K562 (cell line): ENCODE results near the gene SLC30A9. TPM values are rescaled to one million over a fixed set of nuclear protein-coding genes. Genes with fewer than 3 reads are reported as not detected.

Experiments
- ATAC-seq: fragments of 200-7000 bp; cut with Tn5 transposase; 3 replicates; pipeline ENCODE4 v1.9.1; 2020; ENCODE audit warnings: moderate library complexity
- BruUV-seq: library from RNA; stranded (reverse); fragments of 400-500 nt; replicated peaks from 2 replicates; lab custom pipeline; 2021; lab: Mats Ljungman, UMichigan
- CTCF ChIA-PET: fragments of 300-600 bp; formaldehyde crosslinking; extraction: SDS; loops from one replicate; lab custom pipeline; 2021; ENCODE audit warnings: low intra/inter-chr PET ratio; lab: Yijun Ruan, JAX
- POLR2A ChIA-PET: fragments of 300-600, 350-650 bp; sonication (Branson Sonifier 250); formaldehyde crosslinking; extraction: SDS; loops from one replicate; lab custom pipeline; 2021; ENCODE audit warnings: antibody characterized with exemption, inconsistent platforms; lab: Yijun Ruan, JAX
- DNase-seq, 4 experiments: peaks; one replicate each; pipeline versions ENCODE4 v3.0.0 to v3.0.0-alpha.2; 2011 to 2018; ENCODE audit warnings: low spot score in 3 of 4, mixed read lengths in 3 of 4; ENCODE audit errors: extremely low read depth in 1 of 4
- FAIRE-seq: peaks from 2 replicates; lab custom pipeline; 2011; peaks lifted over from hg19 to GRCh38; lab: Jason Lieb, UNC
- H2AFZ ChIP-seq: 2 replicates; pipeline ENCODE4 v1.6.0; 2011; ENCODE audit warnings: low read depth, low read length, control low read depth, inconsistent platforms
- H3K27ac ChIP-seq: fragments of 200-600 bp; 3 replicates; pipeline ENCODE4 v1.8.0; 2011; ENCODE audit warnings: low read depth, mild to moderate bottlenecking, control low read depth, inconsistent platforms, low read length, moderate library complexity, mixed read lengths; ENCODE audit errors: extremely low read depth
- H3K27me3 ChIP-seq, 2 experiments: fragments of 300-600 bp in 1 of 2; 2 replicates in 1 of 2; 3 replicates in 1 of 2; pipeline versions ENCODE4 v1.6.0 to v1.8.0; 2011; ENCODE audit warnings: inconsistent platforms in 2 of 2, low read length in 2 of 2, mild to moderate bottlenecking in 1 of 2, mixed read lengths in 1 of 2, moderate library complexity in 1 of 2; ENCODE audit not compliant: control insufficient read depth in 2 of 2, insufficient read depth in 2 of 2
- H3K36me3 ChIP-seq: fragments of 300-600 bp; 3 replicates; pipeline ENCODE4 v1.8.0; 2011; ENCODE audit warnings: mild to moderate bottlenecking, low read length, inconsistent platforms; ENCODE audit not compliant: control insufficient read depth, insufficient read depth
- H3K4me1 ChIP-seq, 2 experiments: fragments of 200-600 bp in 1 of 2; replicated peaks in 1 of 2; 2 replicates in 1 of 2; 3 replicates in 1 of 2; pipeline versions ENCODE4 v1.5.1 to v1.8.0; 2011; ENCODE audit warnings: inconsistent platforms in 2 of 2, low read length in 2 of 2, mild to moderate bottlenecking in 1 of 2, mixed read lengths in 1 of 2, moderate library complexity in 1 of 2; ENCODE audit not compliant: control insufficient read depth in 2 of 2, insufficient read depth in 2 of 2
- H3K4me2 ChIP-seq: 2 replicates; pipeline ENCODE4 v1.6.1; 2011; ENCODE audit warnings: low read length, control low read depth, inconsistent platforms, mixed read lengths; ENCODE audit not compliant: insufficient read depth
- H3K4me3 ChIP-seq: fragments of 200-600 bp; sonication (generic), shearing (Covaris generic); 2 replicates; pipeline ENCODE4 v1.5.1; 2016; ENCODE audit warnings: control low read depth, inconsistent platforms
- H3K79me2 ChIP-seq: fragments of 200-600 bp; 3 replicates; pipeline ENCODE4 v1.8.0; 2011; ENCODE audit warnings: low read length, inconsistent platforms; ENCODE audit not compliant: control insufficient read depth, insufficient read depth
- H3K9ac ChIP-seq, 2 experiments: 2 replicates each; pipeline versions ENCODE4 v1.6.0 to v1.6.1; 2011; ENCODE audit warnings: low read depth in 2 of 2, low read length in 2 of 2, control low read depth in 1 of 2, inconsistent platforms in 1 of 2, mild to moderate bottlenecking in 1 of 2, mixed read lengths in 1 of 2; ENCODE audit not compliant: insufficient read depth in 1 of 2
- H3K9me1 ChIP-seq: one replicate; pipeline ENCODE4 v1.6.0; 2011; ENCODE audit warnings: inconsistent platforms, mild to moderate bottlenecking, low read length, moderate library complexity; ENCODE audit not compliant: control insufficient read depth, insufficient read depth
- H3K9me3 ChIP-seq: replicated peaks from 2 replicates; pipeline ENCODE4 v1.5.1; 2011; ENCODE audit warnings: low read depth, low read length, inconsistent platforms; ENCODE audit not compliant: control insufficient read depth, insufficient read depth
- H4K20me1 ChIP-seq: replicated peaks from 2 replicates; pipeline ENCODE4 v1.6.1; 2011; ENCODE audit warnings: low read length, inconsistent platforms, mixed read lengths; ENCODE audit not compliant: control insufficient read depth, insufficient read depth
- PHF20 ChIP-seq: fragments of 450-650 bp; IDR thresholded peaks from 2 replicates; pipeline ENCODE4 v1.6.1; 2018; ENCODE audit not compliant: partially characterized antibody
- ZNF124 ChIP-seq: sonication (generic); formaldehyde crosslinking; IDR thresholded peaks from 2 replicates; pipeline ENCODE4 v1.8.1; 2022; ENCODE audit warnings: missing genetic modification reagents
- ZNF175 ChIP-seq: fragments of 200-800 bp; sonication (Bioruptor generic); IDR thresholded peaks from 2 replicates; pipeline ENCODE4 v1.6.1; 2016; ENCODE audit warnings: low read depth, mild to moderate bottlenecking, missing genetic modification characterization, missing compliant biosample characterization
- in situ Hi-C: fragments of 300-500 bp; cut with MboI; formaldehyde crosslinking; loops from 4 replicates; pipeline ENCODE4 v1.15.0; 2018; ENCODE audit warnings: inconsistent platforms, mixed read lengths
- intact Hi-C: fragments of 100-400 bp; cut with micrococcal nuclease; formaldehyde crosslinking; loops from 2 replicates; pipeline ENCODE4 v1.14.2; 2022
- polyA plus RNA-seq, 8 experiments: library from polyadenylated mRNA; depleted of rRNA in 4 of 8; stranded (reverse) in 5 of 8; unstranded in 3 of 8; fragments of >200 nt; fragmentation: Nextera tagmentation in 2 of 8; fragmentation: Illumina TruSeq in 1 of 8; extraction: Ambion mirVana in 2 of 8; extraction: Trizol in 1 of 8; gene quantifications; 2 replicates each; pipeline versions ENCODE4 v1.2.1 to v1.2.3, GENCODE V29; 2011 to 2014; ENCODE audit warnings: inconsistent platforms in 1 of 8, missing spikeins in 1 of 8
- total RNA-seq, 7 experiments: library from RNA; depleted of rRNA in 6 of 7; stranded (reverse); fragments of >200 nt in 6 of 7; fragmentation: Illumina TruSeq in 2 of 7; extraction: Trizol in 2 of 7; gene quantifications; 2 replicates each; pipeline versions ENCODE4 v1.2.1 to v1.2.3, GENCODE V29; 2011 to 2021; ENCODE audit warnings: low replicate concordance in 1 of 7
- TF ChIP-seq, protein P1 (sequence below): fragments of 200-800 bp; sonication (Bioruptor generic); IDR thresholded peaks from 2 replicates; pipeline ENCODE4 v1.6.1; 2017; ENCODE audit warnings: missing genetic modification characterization, missing compliant biosample characterization

Gene SLC30A9
- total and polyA plus RNA-seq, 9 of the 15 experiments (the other 6 are each of a cell fraction or from before 2014, with no cell fraction given) = 14.7 to 73.5 (median 51.6) TPM

DNA sequence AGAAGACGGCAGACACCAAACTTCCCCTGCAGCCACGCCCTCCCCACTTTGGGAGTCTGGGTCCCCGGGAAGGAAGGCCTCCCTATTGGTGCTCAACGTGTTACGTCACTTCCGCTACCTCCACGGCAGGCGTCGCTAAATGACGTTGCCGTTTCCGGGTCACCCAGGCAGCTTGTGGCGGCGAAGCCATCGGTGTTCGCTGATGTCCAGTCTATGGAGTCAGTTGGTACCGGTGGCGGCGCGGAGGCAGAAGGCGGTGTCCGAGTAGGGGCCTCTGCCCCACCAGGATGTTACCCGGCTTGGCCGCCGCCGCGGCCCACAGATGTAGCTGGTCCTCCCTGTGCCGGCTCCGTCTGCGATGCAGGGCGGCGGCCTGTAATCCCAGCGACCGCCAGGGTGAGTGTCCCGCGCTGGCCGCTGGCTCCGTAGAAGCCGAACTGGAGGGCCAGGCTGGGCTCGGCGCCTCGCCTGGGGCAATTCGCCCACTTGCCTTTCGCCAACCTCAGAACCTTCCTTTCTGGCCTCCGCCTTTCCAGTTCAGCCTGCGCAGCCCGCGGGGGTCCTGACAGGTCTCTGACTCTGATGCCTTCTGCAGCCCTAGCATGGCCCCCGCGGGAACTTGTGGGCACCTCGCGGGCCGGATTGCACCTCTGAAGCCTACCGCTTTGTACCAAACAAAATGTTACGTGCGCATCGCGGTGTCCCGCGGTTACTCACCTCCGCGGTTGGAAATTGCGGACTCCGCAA lies at the start of gene SLC30A9 (continued):
- TF ChIP-seq PHF20 = peak; percentile 88
- TF ChIP-seq, all 486 proteins: peak for 111

DNA sequence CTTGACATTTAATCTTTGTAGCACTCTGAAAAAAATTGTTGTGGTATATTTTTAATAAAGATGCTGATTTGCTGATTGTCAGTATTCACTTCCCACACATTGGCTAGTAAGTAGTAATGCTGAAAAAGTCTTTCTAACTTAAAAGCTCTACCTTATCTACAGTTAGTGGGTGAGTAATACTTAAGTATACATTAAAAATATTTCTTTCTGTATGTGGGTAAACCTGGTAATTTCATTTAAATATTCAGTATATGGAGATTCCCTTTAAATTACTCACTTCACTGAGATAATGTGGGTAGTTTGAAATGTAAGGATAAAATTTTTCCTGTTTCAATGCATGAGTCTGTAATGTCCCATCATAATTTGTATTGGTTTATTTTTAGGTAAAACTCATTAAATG lies 49.5 kb upstream of the SLC30A9 start:
- H3K36me3 ChIP-seq = peaks cover 84% of the 10 kb centered on the region
- no peak overlapping the region for H3K4me3 ChIP-seq
- no peak for ATAC-seq
- H3K79me2 ChIP-seq = peaks cover 61% of the 10 kb centered on the region
- ChIA-PET CTCF (no interaction called here), POLR2A (interaction anchor here (1.0 kb wide), 1 partner anchor 11 kb away, joined by 3 read pairs; no protein-coding TSS in a partner anchor)
- no TSS peak for BruUV-seq
- H3K9me1 ChIP-seq = no peaks in the 10 kb centered on the region
- no peak overlapping the region for H3K27ac ChIP-seq
- H3K9me3 ChIP-seq = no peaks in the 10 kb centered on the region
- TF ChIP-seq ZNF124 (CRISPR knock-in tag) (no peak), ZNF175 (CRISPR knock-in tag) (no peak)
- TF ChIP-seq, protein P1, sequence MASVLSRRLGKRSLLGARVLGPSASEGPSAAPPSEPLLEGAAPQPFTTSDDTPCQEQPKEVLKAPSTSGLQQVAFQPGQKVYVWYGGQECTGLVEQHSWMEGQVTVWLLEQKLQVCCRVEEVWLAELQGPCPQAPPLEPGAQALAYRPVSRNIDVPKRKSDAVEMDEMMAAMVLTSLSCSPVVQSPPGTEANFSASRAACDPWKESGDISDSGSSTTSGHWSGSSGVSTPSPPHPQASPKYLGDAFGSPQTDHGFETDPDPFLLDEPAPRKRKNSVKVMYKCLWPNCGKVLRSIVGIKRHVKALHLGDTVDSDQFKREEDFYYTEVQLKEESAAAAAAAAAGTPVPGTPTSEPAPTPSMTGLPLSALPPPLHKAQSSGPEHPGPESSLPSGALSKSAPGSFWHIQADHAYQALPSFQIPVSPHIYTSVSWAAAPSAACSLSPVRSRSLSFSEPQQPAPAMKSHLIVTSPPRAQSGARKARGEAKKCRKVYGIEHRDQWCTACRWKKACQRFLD = no peak
- H3K27me3 ChIP-seq = no peaks in the 10 kb centered on the region
- no peak for FAIRE-seq
- intact Hi-C loops = no loop called here
- no peaks in the 10 kb centered on the region for H4K20me1 ChIP-seq
- no peak overlapping the region for H2AFZ ChIP-seq
- no peak overlapping the region for H3K4me2 ChIP-seq
- DNase-seq = no peak
- in situ Hi-C loops = no loop called here
- no peak overlapping the region for H3K9ac ChIP-seq
- peaks cover 3 to 6% of the 10 kb centered on the region in 2 experiments; a peak in 3 of 5 replicates for H3K4me1 ChIP-seq
